Mesenteric fat pad (tissue), 1 donor: ENCODE data around the gene TNFRSF8. TPM values are rescaled to one million over a fixed set of nuclear protein-coding genes. Genes with fewer than 3 reads are reported as not detected.

Experiments used
- DNase-seq: peaks from one replicate; pipeline ENCODE4 v3.0.0-alpha.2; 2020; ENCODE audit warnings: low spot score
- total RNA-seq: library from RNA; stranded (reverse); fragmentation: NEBNext Ultra II Directional; extraction: Animal tissue kit (Norgen Biotek cat#: 25700); gene quantifications from one replicate; pipeline ENCODE4 v1.2.1, GENCODE V29; 2021
- donor health status: DM: yes; HTN: yes; CAD: no.

Gene TNFRSF8
- total RNA-seq, 1 donor from 2014 or later = 2.1 TPM

DNA sequence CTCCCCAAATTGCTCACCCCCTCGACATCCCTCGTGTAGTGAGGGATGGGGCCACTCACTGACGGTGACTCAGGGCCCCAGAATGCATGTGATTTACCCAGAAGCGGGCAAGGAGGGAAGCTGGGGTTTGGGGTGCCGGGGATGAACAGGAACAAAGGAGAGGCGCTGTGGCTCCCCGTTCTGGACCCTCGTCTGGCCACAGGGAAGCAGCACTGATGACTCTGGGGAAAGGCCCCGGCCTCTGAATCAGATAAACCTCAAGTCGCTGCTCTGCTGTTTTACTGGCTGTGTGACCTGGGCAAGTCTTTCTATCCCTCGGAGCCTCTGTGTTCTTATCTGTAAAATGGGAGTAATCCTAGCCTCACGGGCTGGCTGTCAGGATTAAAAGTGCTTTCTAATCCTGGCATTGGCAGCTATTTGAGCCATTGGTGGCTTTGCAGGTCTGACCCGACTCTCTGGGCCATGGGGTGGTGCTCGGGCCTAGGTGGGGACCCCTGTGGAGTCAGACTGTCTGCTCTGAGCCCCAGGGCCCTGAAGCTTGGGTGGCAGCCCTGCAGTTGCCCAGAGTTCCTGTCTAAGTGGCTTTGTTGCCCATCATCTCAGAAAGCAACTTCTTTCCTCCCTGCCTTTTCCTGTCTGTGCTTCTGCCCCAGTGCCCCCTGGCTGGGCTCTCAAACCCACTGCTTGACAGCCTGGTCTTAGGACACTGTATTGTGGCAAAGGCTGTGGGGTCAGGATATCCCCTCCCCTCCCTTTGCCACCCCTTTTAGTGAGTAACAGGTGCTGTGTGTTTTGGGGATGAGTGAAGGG lies 109.1 kb downstream of the TNFRSF8 start:
- no peak for DNase-seq

- no peak for DNase-seq
These were observed 110.0 kb downstream of the TNFRSF8 start for GRCh38 chr1:12173041-12173509.

GRCh38 chr1:12173631-12174121 lies 110.6 kb downstream of the TNFRSF8 start:
- no peak for DNase-seq

- DNase-seq = no peak
These were observed 112.1 kb downstream of the TNFRSF8 start for GRCh38 chr1:12174924-12175810.

GRCh38 chr1:12176298-12177118 lies 113.4 kb downstream of the TNFRSF8 start:
- no peak for DNase-seq

- no peak for DNase-seq
These were observed 114.3 kb downstream of the TNFRSF8 start for GRCh38 chr1:12177156-12177998.

DNA sequence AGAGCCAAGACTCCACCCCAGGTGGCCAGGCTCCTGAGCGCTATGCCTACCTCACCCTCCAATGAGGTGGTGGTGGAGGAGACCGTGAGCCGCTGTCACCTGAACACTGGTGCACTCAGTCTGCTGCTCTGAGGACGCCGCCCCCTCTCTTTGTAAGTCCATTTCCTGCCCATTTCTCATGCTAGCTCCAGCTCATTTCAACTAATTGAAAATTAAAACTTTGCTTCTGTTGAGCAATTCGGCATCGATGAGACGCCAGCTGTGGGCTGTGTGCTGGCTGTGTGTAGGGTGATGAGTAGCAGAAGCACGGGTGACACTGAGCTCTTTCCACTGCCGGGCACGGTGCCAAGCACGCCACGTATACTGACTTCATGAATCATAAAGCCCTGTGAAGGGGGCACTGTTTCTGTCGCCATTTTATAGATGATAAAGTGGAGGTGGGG lies 114.9 kb downstream of the TNFRSF8 start:
- peak; percentile 93 for DNase-seq

GRCh38 chr1:12178511-12178910 lies 115.4 kb downstream of the TNFRSF8 start:
- no peak for DNase-seq

DNA sequence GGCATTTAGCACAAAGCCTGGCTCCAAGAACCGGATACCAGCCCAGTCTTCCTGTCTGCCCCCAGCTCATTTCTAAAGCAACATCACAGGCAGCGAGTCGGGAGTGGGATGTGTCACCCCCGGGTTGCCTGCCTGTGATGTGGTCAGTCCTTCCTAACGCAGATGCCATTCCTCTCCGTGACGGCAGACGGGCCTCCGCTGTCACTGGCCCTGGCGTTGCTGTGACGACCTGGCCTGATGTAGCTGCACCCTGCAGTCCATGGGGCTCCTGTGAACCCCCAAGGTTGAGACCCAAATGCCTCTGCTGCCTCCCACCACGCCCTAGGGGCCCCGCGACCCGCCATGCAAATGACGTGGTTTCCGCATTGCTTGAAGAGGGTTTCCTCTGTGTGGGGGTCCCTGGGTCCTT lies 116.0 kb downstream of the TNFRSF8 start:
- no peak for DNase-seq

DNA sequence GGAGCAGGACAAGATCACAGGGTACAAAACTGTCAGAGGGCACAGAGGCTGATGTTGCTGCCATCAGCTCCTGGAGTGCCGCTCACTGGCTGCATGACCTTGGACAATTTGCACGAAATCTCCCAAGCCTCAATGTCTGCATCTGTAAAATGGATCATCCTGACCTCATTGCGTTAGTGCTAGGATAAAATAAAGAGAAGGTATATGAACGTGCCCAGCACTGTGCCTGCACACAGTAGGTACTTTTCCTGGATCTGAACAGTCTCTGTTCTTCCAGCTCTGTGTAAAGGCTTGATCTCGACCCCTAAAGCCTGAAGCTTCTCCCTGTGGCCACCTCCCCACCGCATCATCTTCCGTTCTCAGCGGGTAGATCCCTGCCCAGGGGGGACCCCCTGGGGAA lies 116.6 kb downstream of the TNFRSF8 start:
- no peak for DNase-seq

DNA sequence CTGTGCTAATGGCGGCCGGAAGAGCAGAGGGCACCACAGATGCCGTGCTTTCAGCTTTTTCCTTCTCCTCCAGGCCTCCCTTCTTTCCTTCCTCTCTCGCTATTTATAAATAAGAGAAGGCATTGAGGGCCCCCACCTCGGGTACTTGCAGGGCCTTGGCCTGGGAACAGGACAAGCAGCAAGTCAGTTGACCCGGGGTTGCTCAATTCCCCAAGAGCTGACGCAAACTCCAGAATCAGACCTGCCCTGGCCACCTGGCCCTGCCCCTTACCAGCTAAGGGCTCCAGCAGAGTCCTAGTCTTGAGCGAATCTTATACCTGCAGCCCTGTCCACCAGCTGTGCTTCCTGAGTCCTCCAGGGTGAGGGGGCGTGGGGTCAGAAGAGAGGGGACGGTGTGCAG lies 117.2 kb downstream of the TNFRSF8 start:
- DNase-seq = no peak

DNA sequence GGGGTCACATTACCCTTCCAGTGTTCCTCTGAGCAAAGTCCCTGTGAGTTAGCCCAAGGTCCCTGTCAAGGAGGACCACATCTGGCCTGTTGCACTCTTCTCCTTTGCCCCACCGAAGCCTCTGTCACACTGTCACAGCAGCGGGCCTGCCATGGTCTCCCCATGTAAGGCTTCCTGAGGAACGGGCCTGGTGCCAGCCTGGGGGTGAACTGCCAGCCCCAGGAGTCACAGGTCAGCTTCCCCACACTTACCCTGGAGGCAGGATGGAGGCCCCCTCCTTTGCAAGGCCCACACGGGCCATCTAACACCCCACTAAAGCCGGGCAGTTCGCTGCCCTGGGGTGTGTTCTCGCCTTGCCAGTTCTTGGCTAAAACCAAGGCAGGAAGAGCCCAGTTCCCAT lies 117.8 kb downstream of the TNFRSF8 start:
- no peak for DNase-seq

GRCh38 chr1:12181568-12181967 lies 118.5 kb downstream of the TNFRSF8 start:
- DNase-seq = no peak

DNA sequence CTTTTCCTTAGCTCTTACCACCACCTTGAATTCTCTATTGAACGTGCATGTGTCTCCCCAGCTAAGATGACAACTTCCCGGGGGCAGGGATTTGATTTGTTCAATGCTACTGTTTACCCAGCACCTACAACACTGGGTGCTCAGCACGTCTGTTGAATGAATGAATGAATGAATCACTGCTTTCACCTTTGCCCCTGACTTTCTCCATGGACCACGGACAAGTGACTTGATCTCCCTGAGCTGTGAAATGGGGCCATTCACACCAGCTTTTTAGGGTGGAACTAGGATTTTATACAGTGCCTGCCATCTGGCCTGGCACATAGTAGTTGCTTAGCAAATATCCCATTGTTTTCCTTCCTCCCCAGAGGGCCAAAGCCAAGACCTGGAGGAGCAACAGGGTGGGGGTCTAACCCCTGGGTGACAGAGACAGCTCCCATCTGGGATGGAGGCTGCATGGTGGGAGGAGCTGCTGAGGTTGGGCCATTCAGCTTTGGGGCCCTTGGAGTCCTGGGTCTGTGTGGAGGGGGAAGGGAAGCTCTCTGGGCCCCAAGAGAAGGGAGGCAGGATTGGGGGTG lies 119.4 kb downstream of the TNFRSF8 start:
- no peak for DNase-seq

DNA sequence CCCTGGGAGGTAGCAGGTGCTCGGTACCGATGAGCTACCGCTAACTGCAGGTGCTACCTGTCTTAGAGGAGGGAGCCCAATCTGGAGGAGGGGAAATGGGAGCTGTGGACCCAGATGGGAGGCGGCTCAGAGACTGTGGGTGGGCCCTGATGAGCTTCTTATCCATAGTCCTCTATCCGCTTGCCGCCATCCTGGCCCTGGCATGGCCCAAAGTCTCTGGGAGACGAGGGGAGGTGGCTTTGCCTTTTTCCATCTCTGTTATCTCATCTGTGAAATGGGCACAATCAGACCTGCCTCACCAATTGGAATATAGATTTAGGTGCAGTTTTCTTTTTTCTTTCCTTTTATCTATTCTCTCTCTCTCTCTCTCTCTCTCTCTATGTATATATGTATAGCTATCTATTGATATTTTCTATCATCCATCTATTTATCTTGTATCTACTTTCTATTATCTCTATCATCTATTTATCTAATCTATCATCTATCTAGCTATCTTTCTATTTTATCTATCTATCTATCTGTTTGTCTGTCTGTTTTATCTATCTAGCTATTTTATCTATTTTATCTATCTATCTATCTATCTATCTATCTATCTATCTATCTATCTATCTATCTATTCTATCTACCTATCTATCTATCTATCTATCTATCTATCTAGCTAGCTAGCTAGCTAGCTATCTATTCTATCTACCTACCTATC lies 120.1 kb downstream of the TNFRSF8 start:
- no peak for DNase-seq

DNA sequence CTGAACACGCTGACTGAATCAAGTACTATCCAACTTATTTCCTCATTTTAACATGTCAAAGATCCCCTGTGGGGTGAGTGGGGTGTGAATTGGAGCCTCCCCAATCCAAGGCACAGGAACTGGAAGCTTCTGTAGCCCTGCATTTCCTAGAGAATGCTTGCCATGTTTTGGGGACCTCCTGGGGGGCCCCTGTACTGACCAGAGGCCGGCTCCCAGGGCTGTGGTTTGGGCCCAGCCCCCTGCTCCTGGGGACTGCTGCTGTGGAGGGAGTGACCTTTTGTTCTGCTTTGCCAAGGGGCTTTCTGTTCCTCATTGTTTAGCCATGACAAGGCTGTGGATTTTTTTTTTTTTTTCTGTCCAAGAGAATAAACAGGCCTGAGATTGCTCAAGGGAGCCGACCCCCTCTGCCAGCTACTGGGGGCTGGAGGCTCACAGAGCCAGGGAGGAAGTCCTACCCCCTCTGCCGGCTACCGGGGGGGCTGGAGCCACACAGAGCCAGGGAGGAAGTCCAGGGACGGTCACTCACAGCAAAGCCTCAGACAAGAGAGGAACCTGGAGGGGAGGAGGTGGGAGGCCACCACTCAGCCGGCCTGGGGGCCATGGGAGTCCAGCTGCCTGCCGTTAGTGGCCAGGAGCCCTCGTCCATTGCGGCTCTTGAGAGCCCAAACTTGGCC lies 121.0 kb downstream of the TNFRSF8 start:
- no peak for DNase-seq

- DNase-seq = no peak
These were observed 122.2 kb downstream of the TNFRSF8 start for GRCh38 chr1:12185036-12185917.
